Endodermal cell (in vitro differentiated cells): ENCODE results near the gene LMX1B. TPM values are rescaled to one million over a fixed set of nuclear protein-coding genes. Genes with fewer than 3 reads are reported as not detected.

ENCODE experiments used
- DNase-seq: peaks from one replicate; pipeline ENCODE4 v3.0.0-alpha.2; 2017
- H3K27ac ChIP-seq: 2 replicates; pipeline ENCODE4 v1.5.1; 2013; ENCODE audit warnings: mild to moderate bottlenecking, low read depth, low read length, moderate library complexity
- H3K27me3 ChIP-seq: 2 replicates; pipeline ENCODE4 v1.6.1; 2013; ENCODE audit warnings: mild to moderate bottlenecking, low read length, moderate library complexity; ENCODE audit not compliant: insufficient read depth, control insufficient read depth, poor library complexity, severe bottlenecking
- H3K36me3 ChIP-seq: 2 replicates; pipeline ENCODE4 v1.7.0; 2013; ENCODE audit warnings: mild to moderate bottlenecking, low read length, moderate library complexity; ENCODE audit not compliant: control insufficient read depth, insufficient read depth
- H3K4me1 ChIP-seq: one replicate; pipeline ENCODE4 v1.7.0; 2013; ENCODE audit warnings: low read length; ENCODE audit not compliant: control insufficient read depth, insufficient read depth
- H3K4me3 ChIP-seq: 2 replicates; pipeline ENCODE4 v1.5.1; 2013; ENCODE audit warnings: mild to moderate bottlenecking, low read length, moderate library complexity
- H3K9ac ChIP-seq: 2 replicates; pipeline ENCODE4 v1.6.1; 2013; ENCODE audit warnings: mild to moderate bottlenecking, low read length, moderate library complexity; ENCODE audit not compliant: poor library complexity, severe bottlenecking; ENCODE audit errors: extremely low read depth
- H3K9me3 ChIP-seq: 2 replicates; pipeline ENCODE4 v1.6.1; 2013; ENCODE audit warnings: mild to moderate bottlenecking, low read length, moderate library complexity; ENCODE audit not compliant: control insufficient read depth
- H3K27ac Mint-ChIP-seq: 2 replicates; pipeline ENCODE4 v1.8.0; 2020; ENCODE audit warnings: mixed read lengths
- H3K27me3 Mint-ChIP-seq: 2 replicates; pipeline ENCODE4 v1.8.0; 2021; ENCODE audit warnings: mild to moderate bottlenecking, mixed read lengths; ENCODE audit not compliant: insufficient read depth
- H3K36me3 Mint-ChIP-seq: 2 replicates; pipeline ENCODE4 v1.8.0; 2020; ENCODE audit warnings: low read depth, mixed read lengths
- H3K4me1 Mint-ChIP-seq: 2 replicates; pipeline ENCODE4 v1.8.0; 2020; ENCODE audit warnings: mixed read lengths
- H3K4me3 Mint-ChIP-seq: 2 replicates; pipeline ENCODE4 v1.8.0; 2020; ENCODE audit warnings: mild to moderate bottlenecking, moderate library complexity, mixed read lengths
- H3K9me3 Mint-ChIP-seq: 2 replicates; pipeline ENCODE4 v1.8.0; 2020; ENCODE audit warnings: mild to moderate bottlenecking, mixed read lengths
- CTCF ChIP-seq: fragments of 200-600 bp; sonication (generic); conservative IDR thresholded peaks from 2 replicates; pipeline ENCODE4 v1.5.0; 2021; ENCODE audit warnings: antibody characterized with exemption, mild to moderate bottlenecking
- WGBS, 2 experiments: methylation state at CpG; one replicate each; pipeline versions ENCODE4 v1.1.5 to v1.1.7; 2013; ENCODE audit warnings: missing lambda C conversion rate in 2 of 2, mixed read lengths in 1 of 2; ENCODE audit not compliant: insufficient coverage in 1 of 2, insufficient read length in 1 of 2; 5-methylcytosine and 5-hydroxymethylcytosine counted together
- total RNA-seq, 2 donors: library from RNA; stranded (reverse); fragmentation: NEBNext Ultra II Directional in 1 of 2; extraction: Animal tissue kit (Norgen Biotek cat#: 25700) in 1 of 2; gene quantifications; 2 replicates in 1 of 2; 3 replicates in 1 of 2; pipeline ENCODE4 v1.2.1, GENCODE V29; 2021

Gene LMX1B
- total RNA-seq, 2 donors from 2014 or later = 11.1 to 11.4 TPM

- H3K27ac Mint-ChIP-seq = no peak overlapping the region
- Histone ChIP-seq H3K9ac (no peak overlapping the region), H3K36me3 (no peaks in the 10 kb centered on the region), H3K4me1 (peaks cover 38% of the 10 kb centered on the region), H3K9me3 (no peaks in the 10 kb centered on the region), H3K27me3 (peaks cover 99% of the 10 kb centered on the region), H3K27ac (no peak overlapping the region), H3K4me3 (no peak overlapping the region)
- no peak overlapping the region for H3K4me3 Mint-ChIP-seq
- peaks cover 63% of the 10 kb centered on the region for H3K4me1 Mint-ChIP-seq
- TF ChIP-seq CTCF = no peak
- peaks cover 98% of the 10 kb centered on the region for H3K27me3 Mint-ChIP-seq
- no peaks in the 10 kb centered on the region for H3K9me3 Mint-ChIP-seq
- peaks cover 4% of the 10 kb centered on the region for H3K36me3 Mint-ChIP-seq
- no peak for DNase-seq
- WGBS, 2 experiments = 30 to 39% methylated on average over 5 to 15 of the region's 15 CpGs
Observed at GRCh38 chr9:126621061-126621918, 7.6 kb downstream of the LMX1B start.

GRCh38 chr9:126621919-126622735 lies 8.4 kb downstream of the LMX1B start:
- TF ChIP-seq CTCF = peak; percentile 10
- no peak overlapping the region for H3K27ac ChIP-seq
- Mint-ChIP-seq H3K9me3 (no peaks in the 10 kb centered on the region), H3K4me3 (no peak overlapping the region), H3K27me3 (peaks cover 98% of the 10 kb centered on the region), H3K27ac (no peak overlapping the region), H3K4me1 (peaks cover 58% of the 10 kb centered on the region), H3K36me3 (peaks cover 4% of the 10 kb centered on the region)
- H3K9me3 ChIP-seq = no peaks in the 10 kb centered on the region
- H3K4me3 ChIP-seq = no peak overlapping the region
- peaks cover 99% of the 10 kb centered on the region for H3K27me3 ChIP-seq
- peaks cover 43% of the 10 kb centered on the region for H3K4me1 ChIP-seq
- DNase-seq = peak; percentile 77
- no peaks in the 10 kb centered on the region for H3K36me3 ChIP-seq
- H3K9ac ChIP-seq = no peak overlapping the region
- 32 to 36% methylated on average over 5 to 18 of the region's 18 CpGs for WGBS, 2 experiments

GRCh38 chr9:126623314-126623666 lies 9.6 kb downstream of the LMX1B start:
- H3K27me3 ChIP-seq = peaks cover 100% of the 10 kb centered on the region
- Mint-ChIP-seq H3K4me3 (peak overlapping the region; percentile 57), H3K4me1 (peaks cover 49% of the 10 kb centered on the region), H3K36me3 (peaks cover 4% of the 10 kb centered on the region), H3K27me3 (peaks cover 98% of the 10 kb centered on the region), H3K27ac (no peak overlapping the region), H3K9me3 (no peaks in the 10 kb centered on the region)
- whole genome bisulfite sequencing, 2 experiments = 12 to 15% methylated on average over 6 to 9 of the region's 9 CpGs
- DNase-seq = no peak
- H3K9ac ChIP-seq = no peak overlapping the region
- no peaks in the 10 kb centered on the region for H3K9me3 ChIP-seq
- no peak overlapping the region for H3K4me3 ChIP-seq
- no peak overlapping the region for H3K27ac ChIP-seq
- peak; percentile 15 for TF ChIP-seq CTCF
- H3K36me3 ChIP-seq = no peaks in the 10 kb centered on the region
- H3K4me1 ChIP-seq = peaks cover 43% of the 10 kb centered on the region
